Liver (tissue), 9 donors: Measurements from ENCODE around the gene ETS2. TPM values are rescaled to one million over a fixed set of nuclear protein-coding genes. Genes with fewer than 3 reads are reported as not detected.

Experiments used
- DNase-seq: peaks from one replicate; pipeline ENCODE4 v3.0.0-alpha.2; 2017; ENCODE audit warnings: low spot score
- H3K27ac ChIP-seq, 2 donors: one replicate each; pipeline ENCODE4 v1.7.0; 2013; ENCODE audit warnings: inconsistent platforms in 2 of 2, low read length in 2 of 2, control low read depth in 1 of 2, low read depth in 1 of 2, mild to moderate bottlenecking in 1 of 2
- H3K27me3 ChIP-seq, 4 donors: one replicate each; pipeline versions ENCODE4 v1.6.1 to v1.7.0; 2013; ENCODE audit warnings: low read length in 3 of 4, inconsistent platforms in 1 of 4, mild to moderate bottlenecking in 1 of 4, moderate library complexity in 1 of 4; ENCODE audit not compliant: control insufficient read depth in 4 of 4, insufficient read depth in 4 of 4
- H3K36me3 ChIP-seq, 4 donors: one replicate each; pipeline versions ENCODE4 v1.6.1 to v1.7.0; 2013; ENCODE audit warnings: low read length in 3 of 4, mild to moderate bottlenecking in 3 of 4, low read depth in 1 of 4, moderate library complexity in 1 of 4; ENCODE audit not compliant: control insufficient read depth in 4 of 4, insufficient read depth in 3 of 4
- H3K4me1 ChIP-seq, 4 donors: one replicate each; pipeline versions ENCODE4 v1.6.1 to v1.7.0; 2013; ENCODE audit warnings: low read length in 3 of 4, mild to moderate bottlenecking in 3 of 4, moderate library complexity in 1 of 4; ENCODE audit not compliant: control insufficient read depth in 4 of 4, insufficient read depth in 4 of 4
- H3K4me3 ChIP-seq, 3 donors: one replicate each; pipeline versions ENCODE4 v1.6.1 to v1.7.0; 2013; ENCODE audit warnings: low read length in 3 of 3, control low read depth in 1 of 3, low read depth in 1 of 3, mild to moderate bottlenecking in 1 of 3
- H3K9ac ChIP-seq, 2 donors: one replicate each; pipeline ENCODE4 v1.7.0; 2013; ENCODE audit warnings: low read length in 2 of 2, mild to moderate bottlenecking in 2 of 2, moderate library complexity in 2 of 2, control low read depth in 1 of 2, low read depth in 1 of 2
- H3K9me3 ChIP-seq, 4 donors: one replicate each; pipeline versions ENCODE4 v1.6.1 to v1.7.0; 2013; ENCODE audit warnings: low read length in 3 of 4; ENCODE audit not compliant: control insufficient read depth in 4 of 4
- CTCF ChIP-seq: fragments of 150-350 bp; IDR thresholded peaks from 2 replicates; pipeline ENCODE4 v1.5.1; 2017; ENCODE audit warnings: improper control_type of control experiment, low read depth, low read length; ENCODE audit not compliant: missing input control
- FOXA1 ChIP-seq: IDR thresholded peaks from 2 replicates; pipeline ENCODE4 v1.6.1; 2016; ENCODE audit warnings: antibody characterized with exemption
- FOXA2 ChIP-seq: IDR thresholded peaks from 2 replicates; pipeline ENCODE4 v1.6.1; 2016; ENCODE audit warnings: antibody characterized with exemption
- HNF4G ChIP-seq: IDR thresholded peaks from 2 replicates; pipeline ENCODE4 v1.6.1; 2016; ENCODE audit warnings: antibody characterized with exemption
- JUND ChIP-seq, 2 donors: IDR thresholded peaks; 2 replicates each; pipeline ENCODE4 v1.6.1; 2016; ENCODE audit warnings: antibody characterized with exemption in 2 of 2
- RAD21 ChIP-seq, 2 donors: IDR thresholded peaks; 2 replicates each; pipeline ENCODE4 v1.6.1; 2016; ENCODE audit warnings: antibody characterized with exemption in 2 of 2, mild to moderate bottlenecking in 2 of 2
- RXRA ChIP-seq, 2 donors: IDR thresholded peaks; 2 replicates each; pipeline ENCODE4 v1.6.1; 2017 to 2018; ENCODE audit warnings: antibody characterized with exemption in 2 of 2, mild to moderate bottlenecking in 1 of 2
- SP1 ChIP-seq: IDR thresholded peaks from 2 replicates; pipeline ENCODE4 v1.6.1; 2018; ENCODE audit warnings: antibody characterized with exemption, mild to moderate bottlenecking
- TAF1 ChIP-seq: conservative IDR thresholded peaks from 2 replicates; pipeline ENCODE4 v1.6.1; 2016; ENCODE audit warnings: antibody characterized with exemption, mild to moderate bottlenecking
- YY1 ChIP-seq: IDR thresholded peaks from 2 replicates; pipeline ENCODE4 v1.6.1; 2016; ENCODE audit warnings: antibody characterized with exemption, mild to moderate bottlenecking
- ZBTB33 ChIP-seq: IDR thresholded peaks from 2 replicates; pipeline ENCODE4 v1.6.1; 2016; ENCODE audit warnings: antibody characterized with exemption
- WGBS: extraction: QIAGEN DNeasy Blood & Tissue Kit; methylation state at CpG from one replicate; pipeline ENCODE4 v1.1.7; 2013; 5-methylcytosine and 5-hydroxymethylcytosine counted together
- polyA plus RNA-seq, 2 donors: library from polyadenylated mRNA; stranded (reverse) in 1 of 2; unstranded in 1 of 2; fragments of 200-250 nt in 1 of 2; fragments of >200 nt in 1 of 2; fragmentation: Nextera tagmentation in 1 of 2; extraction: Ambion mirVana in 1 of 2; gene quantifications; one replicate each; pipeline versions ENCODE4 v1.2.1 to v1.2.3, GENCODE V29; 2013 to 2015
- total RNA-seq, 2 donors: library from RNA; depleted of rRNA; stranded (reverse); fragments of >200 nt; gene quantifications; one replicate each; pipeline ENCODE4 v1.2.3, GENCODE V29; 2014
- TF ChIP-seq, protein P1 (sequence below): IDR thresholded peaks from 2 replicates; pipeline ENCODE4 v1.6.1; 2016; ENCODE audit warnings: antibody characterized with exemption, mild to moderate bottlenecking
- TF ChIP-seq, protein P2 (sequence below): IDR thresholded peaks from 2 replicates; pipeline ENCODE4 v1.6.1; 2016; ENCODE audit warnings: antibody characterized with exemption
- donor health status: healthy.
- donor health status: healthy.
- donor health status: healthy.
- donor health status: healthy.
- donor health status: healthy.

The ETS2 gene
- total and polyA plus RNA-seq, 4 donors = 20.2 to 90.7 (median 41.8) TPM

DNA sequence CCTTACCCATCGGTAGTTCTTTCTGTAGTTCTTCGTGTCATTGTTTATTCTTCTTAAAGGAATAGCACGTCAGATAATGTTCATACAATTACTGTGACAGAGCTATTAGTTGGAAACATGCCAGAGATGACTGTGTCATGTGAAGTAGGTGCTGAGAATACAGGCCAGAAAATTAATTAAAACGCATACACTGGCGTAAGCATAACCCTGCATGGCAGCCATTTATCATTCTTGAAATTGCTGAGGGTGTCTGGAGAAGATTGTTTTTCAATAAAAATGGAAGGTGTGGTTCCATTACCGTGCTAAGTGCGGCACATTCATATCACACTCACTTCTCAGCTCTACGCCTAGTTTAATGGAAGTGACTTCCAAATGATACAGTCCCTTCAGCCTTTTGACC lies 7.8 kb downstream of the ETS2 start:
- H3K4me1 ChIP-seq = peaks cover 4 to 28% (median 14%) of the 10 kb centered on the region in 4 donors
- H3K9me3 ChIP-seq = no peaks in the 10 kb centered on the region
- no peak overlapping the region for H3K4me3 ChIP-seq
- peak overlapping the region; percentile 22 to 99 for H3K27ac ChIP-seq
- TF ChIP-seq RXRA (IDR thresholded peaks at IDR 0.05) = no peak
- no peak for TF ChIP-seq JUND (IDR thresholded peaks at IDR 0.05)
- TF ChIP-seq YY1 = peak; percentile 31
- TF ChIP-seq HNF4G = no peak
- TF ChIP-seq, protein P1, sequence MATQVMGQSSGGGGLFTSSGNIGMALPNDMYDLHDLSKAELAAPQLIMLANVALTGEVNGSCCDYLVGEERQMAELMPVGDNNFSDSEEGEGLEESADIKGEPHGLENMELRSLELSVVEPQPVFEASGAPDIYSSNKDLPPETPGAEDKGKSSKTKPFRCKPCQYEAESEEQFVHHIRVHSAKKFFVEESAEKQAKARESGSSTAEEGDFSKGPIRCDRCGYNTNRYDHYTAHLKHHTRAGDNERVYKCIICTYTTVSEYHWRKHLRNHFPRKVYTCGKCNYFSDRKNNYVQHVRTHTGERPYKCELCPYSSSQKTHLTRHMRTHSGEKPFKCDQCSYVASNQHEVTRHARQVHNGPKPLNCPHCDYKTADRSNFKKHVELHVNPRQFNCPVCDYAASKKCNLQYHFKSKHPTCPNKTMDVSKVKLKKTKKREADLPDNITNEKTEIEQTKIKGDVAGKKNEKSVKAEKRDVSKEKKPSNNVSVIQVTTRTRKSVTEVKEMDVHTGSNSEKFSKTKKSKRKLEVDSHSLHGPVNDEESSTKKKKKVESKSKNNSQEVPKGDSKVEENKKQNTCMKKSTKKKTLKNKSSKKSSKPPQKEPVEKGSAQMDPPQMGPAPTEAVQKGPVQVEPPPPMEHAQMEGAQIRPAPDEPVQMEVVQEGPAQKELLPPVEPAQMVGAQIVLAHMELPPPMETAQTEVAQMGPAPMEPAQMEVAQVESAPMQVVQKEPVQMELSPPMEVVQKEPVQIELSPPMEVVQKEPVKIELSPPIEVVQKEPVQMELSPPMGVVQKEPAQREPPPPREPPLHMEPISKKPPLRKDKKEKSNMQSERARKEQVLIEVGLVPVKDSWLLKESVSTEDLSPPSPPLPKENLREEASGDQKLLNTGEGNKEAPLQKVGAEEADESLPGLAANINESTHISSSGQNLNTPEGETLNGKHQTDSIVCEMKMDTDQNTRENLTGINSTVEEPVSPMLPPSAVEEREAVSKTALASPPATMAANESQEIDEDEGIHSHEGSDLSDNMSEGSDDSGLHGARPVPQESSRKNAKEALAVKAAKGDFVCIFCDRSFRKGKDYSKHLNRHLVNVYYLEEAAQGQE = no peak
- 64% methylated on average over 8 of the region's 8 CpGs for WGBS
- no peaks in the 10 kb centered on the region for H3K27me3 ChIP-seq
- H3K36me3 ChIP-seq = peaks cover 26 to 78% (median 64%) of the 10 kb centered on the region in 4 donors
- no peak overlapping the region for H3K9ac ChIP-seq
- DNase-seq = no peak

GRCh38 chr21:38814126-38815059 lies 8.7 kb downstream of the ETS2 start:
- H3K27me3 ChIP-seq = no peaks in the 10 kb centered on the region
- no peaks in the 10 kb centered on the region for H3K9me3 ChIP-seq
- H3K27ac ChIP-seq = peak overlapping the region; percentile 52 to 99
- TF ChIP-seq, protein P2, sequence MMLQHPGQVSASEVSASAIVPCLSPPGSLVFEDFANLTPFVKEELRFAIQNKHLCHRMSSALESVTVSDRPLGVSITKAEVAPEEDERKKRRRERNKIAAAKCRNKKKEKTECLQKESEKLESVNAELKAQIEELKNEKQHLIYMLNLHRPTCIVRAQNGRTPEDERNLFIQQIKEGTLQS = no peak
- no peak for TF ChIP-seq JUND (IDR thresholded peaks at IDR 0.05)
- TF ChIP-seq HNF4G = no peak
- no peak for TF ChIP-seq TAF1
- no peak for TF ChIP-seq SP1
- no peak for TF ChIP-seq CTCF
- no peak for TF ChIP-seq FOXA1
- TF ChIP-seq FOXA2 = no peak
- no peak for TF ChIP-seq ZBTB33
- no peak for TF ChIP-seq RAD21 (IDR thresholded peaks at IDR 0.05)
- WGBS = 84% methylated on average over 16 of the region's 16 CpGs
- peaks cover 26 to 86% (median 71%) of the 10 kb centered on the region in 4 donors for H3K36me3 ChIP-seq
- H3K9ac ChIP-seq = no peak overlapping the region
- H3K4me1 ChIP-seq = peaks cover 6 to 33% (median 17%) of the 10 kb centered on the region in 4 donors
- no peak for DNase-seq
- no peak overlapping the region for H3K4me3 ChIP-seq
